Activated CD8-positive, alpha-beta memory T cell treated with anti-CD3 and anti-CD28 coated beads, Interleukin-2, amount 10 ng/mL, durations not matched to agents 7 days and 5 days (primary cell): Measurements from ENCODE around the gene DNMBP. TPM values are rescaled to one million over a fixed set of nuclear protein-coding genes. Genes with fewer than 3 reads are reported as not detected.

Experiments
- ATAC-seq: fragments of 150-1000 bp; cut with Tn5 transposase; one replicate; pipeline ENCODE4 v1.10.0; 2021; ENCODE audit warnings: moderate library complexity
- CTCF ChIA-PET: fragments of 350-600 bp; sonication (Branson Sonifier 250); formaldehyde crosslinking; loops from one replicate; lab custom pipeline; 2021; ENCODE audit warnings: antibody characterized with exemption; lab: Charles Lee
- DNase-seq: peaks from one replicate; pipeline ENCODE4 v3.0.0-alpha.2; 2020
- H3K27ac Mint-ChIP-seq: one replicate; pipeline ENCODE4 v1.8.0; 2021; ENCODE audit warnings: mild to moderate bottlenecking, mixed read lengths
- H3K27me3 Mint-ChIP-seq: one replicate; pipeline ENCODE4 v1.8.0; 2021; ENCODE audit warnings: mixed read lengths
- H3K36me3 Mint-ChIP-seq: one replicate; pipeline ENCODE4 v1.8.0; 2021; ENCODE audit warnings: mild to moderate bottlenecking, mixed read lengths
- H3K4me1 Mint-ChIP-seq: one replicate; pipeline ENCODE4 v1.8.0; 2021; ENCODE audit warnings: mixed read lengths
- H3K4me3 Mint-ChIP-seq: one replicate; pipeline ENCODE4 v1.8.0; 2021; ENCODE audit warnings: mild to moderate bottlenecking, moderate library complexity, mixed read lengths
- H3K9me3 Mint-ChIP-seq: one replicate; pipeline ENCODE4 v1.8.0; 2022; ENCODE audit warnings: low read depth, mixed read lengths
- total RNA-seq, 2 experiments: library from RNA; stranded (reverse); gene quantifications; one replicate each; pipeline ENCODE4 v1.2.3, GENCODE V29; 2021

DNMBP gene, protein sequence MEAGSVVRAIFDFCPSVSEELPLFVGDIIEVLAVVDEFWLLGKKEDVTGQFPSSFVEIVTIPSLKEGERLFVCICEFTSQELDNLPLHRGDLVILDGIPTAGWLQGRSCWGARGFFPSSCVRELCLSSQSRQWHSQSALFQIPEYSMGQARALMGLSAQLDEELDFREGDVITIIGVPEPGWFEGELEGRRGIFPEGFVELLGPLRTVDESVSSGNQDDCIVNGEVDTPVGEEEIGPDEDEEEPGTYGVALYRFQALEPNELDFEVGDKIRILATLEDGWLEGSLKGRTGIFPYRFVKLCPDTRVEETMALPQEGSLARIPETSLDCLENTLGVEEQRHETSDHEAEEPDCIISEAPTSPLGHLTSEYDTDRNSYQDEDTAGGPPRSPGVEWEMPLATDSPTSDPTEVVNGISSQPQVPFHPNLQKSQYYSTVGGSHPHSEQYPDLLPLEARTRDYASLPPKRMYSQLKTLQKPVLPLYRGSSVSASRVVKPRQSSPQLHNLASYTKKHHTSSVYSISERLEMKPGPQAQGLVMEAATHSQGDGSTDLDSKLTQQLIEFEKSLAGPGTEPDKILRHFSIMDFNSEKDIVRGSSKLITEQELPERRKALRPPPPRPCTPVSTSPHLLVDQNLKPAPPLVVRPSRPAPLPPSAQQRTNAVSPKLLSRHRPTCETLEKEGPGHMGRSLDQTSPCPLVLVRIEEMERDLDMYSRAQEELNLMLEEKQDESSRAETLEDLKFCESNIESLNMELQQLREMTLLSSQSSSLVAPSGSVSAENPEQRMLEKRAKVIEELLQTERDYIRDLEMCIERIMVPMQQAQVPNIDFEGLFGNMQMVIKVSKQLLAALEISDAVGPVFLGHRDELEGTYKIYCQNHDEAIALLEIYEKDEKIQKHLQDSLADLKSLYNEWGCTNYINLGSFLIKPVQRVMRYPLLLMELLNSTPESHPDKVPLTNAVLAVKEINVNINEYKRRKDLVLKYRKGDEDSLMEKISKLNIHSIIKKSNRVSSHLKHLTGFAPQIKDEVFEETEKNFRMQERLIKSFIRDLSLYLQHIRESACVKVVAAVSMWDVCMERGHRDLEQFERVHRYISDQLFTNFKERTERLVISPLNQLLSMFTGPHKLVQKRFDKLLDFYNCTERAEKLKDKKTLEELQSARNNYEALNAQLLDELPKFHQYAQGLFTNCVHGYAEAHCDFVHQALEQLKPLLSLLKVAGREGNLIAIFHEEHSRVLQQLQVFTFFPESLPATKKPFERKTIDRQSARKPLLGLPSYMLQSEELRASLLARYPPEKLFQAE (N-terminal part only)
- 1 to 10 TPM; 3.4 to 5.1 TPM for total RNA-seq

GRCh38 chr10:100009793-100010676 is at the start of gene DNMBP:
Gene DNMBP, minus strand, starts transcription at chr10:100009947. Its CDS starts 37,823 bp downstream, at chr10:99972124.
- H3K27me3 Mint-ChIP-seq = peaks cover 28% of the 10 kb centered on the region
- H3K4me1 Mint-ChIP-seq = peaks cover 41% of the 10 kb centered on the region
- peak within 1 kb of the TSS; percentile 53 for H3K27ac Mint-ChIP-seq
- ATAC-seq (peak; percentile 99), DNase-seq (peak; percentile 87)
- H3K9me3 Mint-ChIP-seq = no peaks in the 10 kb centered on the region
- CTCF ChIA-PET = interaction anchor here (0.6 to 4.4 kb wide), 27 partner anchors 8 to 526 kb away, joined by 3 to 72 read pairs (median 5); partner anchors contain the start of genes CUTC and HIF1AN
- peak within 1 kb of the TSS; percentile 81 for H3K4me3 Mint-ChIP-seq
- H3K36me3 Mint-ChIP-seq = no peaks in the 10 kb centered on the region

DNA sequence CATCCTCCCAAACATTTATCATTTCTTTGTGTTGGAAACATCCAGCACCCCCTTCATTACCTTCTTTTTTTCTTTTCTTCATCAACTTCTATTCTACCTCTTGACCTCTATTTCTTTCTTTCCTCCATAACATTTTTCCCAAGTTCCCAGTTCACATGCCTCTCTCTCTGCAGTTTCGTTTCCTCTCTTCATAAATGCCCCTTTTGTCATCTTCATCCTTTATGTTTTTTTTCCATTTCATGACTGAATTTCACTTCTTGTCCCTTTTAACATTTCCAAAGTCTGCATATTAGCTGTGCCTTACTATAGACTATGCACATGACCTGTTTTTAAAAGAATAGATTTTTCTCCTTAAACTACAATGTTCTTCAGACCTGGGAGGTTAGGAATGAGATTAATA is 48.2 kb upstream of the DNMBP start:
- DNase-seq (no peak), ATAC-seq (no peak)
- H3K4me3 Mint-ChIP-seq = no peak overlapping the region
- no peaks in the 10 kb centered on the region for H3K4me1 Mint-ChIP-seq
- no peaks in the 10 kb centered on the region for H3K9me3 Mint-ChIP-seq
- H3K27me3 Mint-ChIP-seq = peaks cover 40% of the 10 kb centered on the region
- H3K36me3 Mint-ChIP-seq = no peaks in the 10 kb centered on the region
- no peak overlapping the region for H3K27ac Mint-ChIP-seq
- CTCF ChIA-PET = interaction anchor here (1.9 kb wide), 1 partner anchor 12 kb away, joined by 7 read pairs; no protein-coding TSS in a partner anchor

- no peak for DNase-seq
- CTCF ChIA-PET = interaction anchor here (1.0 to 6.2 kb wide), 2 partner anchors 8 to 208 kb away, joined by 6 to 21 read pairs; no protein-coding TSS in a partner anchor
- Mint-ChIP-seq H3K27me3 (peaks cover 26% of the 10 kb centered on the region), H3K9me3 (no peaks in the 10 kb centered on the region), H3K36me3 (no peaks in the 10 kb centered on the region), H3K4me1 (no peaks in the 10 kb centered on the region), H3K27ac (no peak overlapping the region), H3K4me3 (no peak overlapping the region)
- no peak for ATAC-seq
Observed at GRCh38 chr10:100053686-100054460, 44.1 kb upstream of the DNMBP start.

GRCh38 chr10:100046021-100046486 is 36.3 kb upstream of the DNMBP start:
- no peak overlapping the region for H3K27ac Mint-ChIP-seq
- peaks cover 7% of the 10 kb centered on the region for H3K27me3 Mint-ChIP-seq
- H3K9me3 Mint-ChIP-seq = no peaks in the 10 kb centered on the region
- CTCF ChIA-PET = interaction anchor here (0.6 to 5.5 kb wide), 29 partner anchors 8 to 314 kb away, joined by 3 to 132 read pairs (median 4); partner anchors contain the start of genes COX15, CUTC and DNMBP
- ATAC-seq (peak; percentile 78), DNase-seq (peak; percentile 85)
- no peaks in the 10 kb centered on the region for H3K4me1 Mint-ChIP-seq
- H3K36me3 Mint-ChIP-seq = no peaks in the 10 kb centered on the region
- no peak overlapping the region for H3K4me3 Mint-ChIP-seq

DNA sequence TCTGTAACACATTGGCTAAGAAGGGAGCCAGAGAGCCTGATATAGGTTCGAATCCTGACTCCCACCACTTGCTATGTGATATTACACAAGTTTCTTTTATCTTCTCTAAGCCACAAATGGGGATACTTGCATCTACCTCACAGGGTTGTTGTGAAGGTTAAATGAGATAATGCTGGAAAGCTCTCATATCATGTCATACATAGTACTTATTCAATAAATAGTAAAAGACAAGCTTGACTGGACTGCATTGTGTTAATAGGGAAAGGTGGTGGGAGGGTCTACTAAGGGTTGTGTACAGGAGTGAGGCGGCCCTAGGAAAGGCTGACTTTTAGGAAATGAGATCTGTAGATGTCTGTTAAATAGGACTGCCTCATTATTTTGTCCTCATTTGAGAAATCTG is 35.8 kb upstream of the DNMBP start:
- Mint-ChIP-seq H3K36me3 (no peaks in the 10 kb centered on the region), H3K27me3 (peaks cover 7% of the 10 kb centered on the region), H3K4me1 (no peaks in the 10 kb centered on the region), H3K4me3 (no peak overlapping the region), H3K27ac (no peak overlapping the region), H3K9me3 (no peaks in the 10 kb centered on the region)
- CTCF ChIA-PET = interaction anchor here (0.6 to 5.5 kb wide), 29 partner anchors 8 to 314 kb away, joined by 3 to 132 read pairs (median 4); partner anchors contain the start of genes COX15, CUTC and DNMBP
- ATAC-seq = no peak
- DNase-seq = no peak

- Mint-ChIP-seq H3K4me1 (no peaks in the 10 kb centered on the region), H3K36me3 (no peaks in the 10 kb centered on the region), H3K27ac (no peak overlapping the region), H3K27me3 (peaks cover 13% of the 10 kb centered on the region), H3K4me3 (no peak overlapping the region), H3K9me3 (no peaks in the 10 kb centered on the region)
- DNase-seq (no peak), ATAC-seq (no peak)
- CTCF ChIA-PET = interaction anchor here (1.1 to 5.5 kb wide), 2 partner anchors 18 to 196 kb away, joined by 3 to 132 read pairs; no protein-coding TSS in a partner anchor
Observed at GRCh38 chr10:100043796-100044195, 34.0 kb upstream of the DNMBP start.

- Mint-ChIP-seq H3K4me3 (no peak overlapping the region), H3K9me3 (no peaks in the 10 kb centered on the region), H3K27me3 (peaks cover 13% of the 10 kb centered on the region), H3K36me3 (no peaks in the 10 kb centered on the region), H3K27ac (no peak overlapping the region), H3K4me1 (no peaks in the 10 kb centered on the region)
- no peak for DNase-seq
- ATAC-seq = no peak
- CTCF ChIA-PET = interaction anchor here (0.7 to 2.8 kb wide), 4 partner anchors 9 to 198 kb away, joined by 3 to 8 read pairs (median 3); no protein-coding TSS in a partner anchor
Observed at GRCh38 chr10:100043344-100043743, 33.6 kb upstream of the DNMBP start.

DNA sequence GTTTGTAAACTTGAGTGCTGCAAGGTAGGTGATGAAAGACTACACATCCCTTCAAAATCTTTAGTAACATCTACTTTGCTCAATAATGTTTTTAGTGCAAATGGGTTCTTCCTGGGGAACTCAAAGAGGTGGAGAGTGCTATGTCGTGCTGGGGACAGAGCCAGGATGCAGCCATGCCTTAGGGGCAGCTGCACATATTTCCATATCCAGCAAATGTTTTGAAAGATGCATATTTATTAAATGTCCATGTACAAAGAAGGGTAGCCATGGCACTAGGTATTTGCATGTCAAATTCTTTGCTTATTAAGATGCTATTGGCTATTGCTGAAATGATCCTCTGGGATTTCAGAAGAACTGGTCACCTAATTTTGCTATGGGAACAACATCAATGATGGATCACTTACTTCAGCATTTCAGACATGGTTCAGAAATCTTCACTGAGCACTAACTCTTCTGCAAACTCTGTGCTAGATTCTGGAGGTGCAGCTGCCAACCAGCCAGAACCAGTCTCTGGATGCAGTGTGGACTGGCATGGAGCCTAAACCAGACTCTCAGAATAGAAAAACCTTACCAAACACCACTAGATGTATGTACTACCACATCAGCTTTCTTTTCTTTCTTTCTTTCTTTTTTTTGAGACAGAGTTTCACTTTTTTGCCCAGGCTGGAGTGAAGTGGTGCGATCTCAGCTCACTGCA is 31.7 kb upstream of the DNMBP start:
- DNase-seq = no peak
- CTCF ChIA-PET = interaction anchor here (2.8 kb wide), 1 partner anchor 196 kb away, joined by 8 read pairs; no protein-coding TSS in a partner anchor
- ATAC-seq = no peak
- Mint-ChIP-seq H3K9me3 (no peaks in the 10 kb centered on the region), H3K4me3 (no peak overlapping the region), H3K4me1 (no peaks in the 10 kb centered on the region), H3K36me3 (no peaks in the 10 kb centered on the region), H3K27me3 (peaks cover 23% of the 10 kb centered on the region), H3K27ac (no peak overlapping the region)

- H3K27ac Mint-ChIP-seq = no peak overlapping the region
- ATAC-seq = no peak
- H3K36me3 Mint-ChIP-seq = no peaks in the 10 kb centered on the region
- H3K4me3 Mint-ChIP-seq = no peak overlapping the region
- peaks cover 31% of the 10 kb centered on the region for H3K27me3 Mint-ChIP-seq
- H3K9me3 Mint-ChIP-seq = no peaks in the 10 kb centered on the region
- DNase-seq = no peak
- H3K4me1 Mint-ChIP-seq = no peaks in the 10 kb centered on the region
- CTCF ChIA-PET = interaction anchor here (0.7 kb wide), 1 partner anchor 192 kb away, joined by 3 read pairs; no protein-coding TSS in a partner anchor
Observed at GRCh38 chr10:100038561-100039071, 28.9 kb upstream of the DNMBP start.

- no peak for DNase-seq
- CTCF ChIA-PET = interaction anchor here (0.9 kb wide), 1 partner anchor 8 kb away, joined by 4 read pairs; no protein-coding TSS in a partner anchor
- no peak overlapping the region for H3K27ac Mint-ChIP-seq
- no peaks in the 10 kb centered on the region for H3K36me3 Mint-ChIP-seq
- no peaks in the 10 kb centered on the region for H3K9me3 Mint-ChIP-seq
- no peak overlapping the region for H3K4me3 Mint-ChIP-seq
- peaks cover 33% of the 10 kb centered on the region for H3K27me3 Mint-ChIP-seq
- no peak for ATAC-seq
- H3K4me1 Mint-ChIP-seq = no peaks in the 10 kb centered on the region
Observed at GRCh38 chr10:100037758-100038315, 28.1 kb upstream of the DNMBP start.
